GM18502 (cell line): ENCODE results near the gene WNT10A.
"Not testable (repeated sequence)": the region's sequence is repeated elsewhere in the genome, so short reads cannot be mapped to it uniquely, and the experiment has no call there.

ENCODE experiments used
- ATAC-seq: cut with Tn5 transposase; IDR thresholded peaks from one replicate; pipeline ENCODE4 v1.9.1; 2021; ENCODE audit warnings: mild to moderate bottlenecking; ENCODE audit not compliant: unreplicated experiment, poor library complexity

The WNT10A gene

GRCh38 chr2:218925434-218925833 lies 44.8 kb downstream of the WNT10A start:
- no peak for ATAC-seq

- no peak for ATAC-seq
Measured at GRCh38 chr2:218927422-218927821, 46.8 kb downstream of the WNT10A start.

GRCh38 chr2:218927876-218928275 lies 47.2 kb downstream of the WNT10A start:
- no peak for ATAC-seq

GRCh38 chr2:218930488-218930887 lies 49.8 kb downstream of the WNT10A start:
- not testable (repeated sequence) for ATAC-seq

- not testable (repeated sequence) for ATAC-seq
Measured at GRCh38 chr2:218931751-218932150, 51.1 kb downstream of the WNT10A start.
